GM19099 (cell line): ENCODE measurements around the gene CHST8.

Experiments
- POLR2A ChIP-seq: IDR thresholded peaks from 3 replicates; pipeline ENCODE4 v1.6.1; 2011; ENCODE audit warnings: low read depth; ENCODE audit not compliant: insufficient read length; ENCODE audit errors: extremely low read depth

The CHST8 gene

DNA sequence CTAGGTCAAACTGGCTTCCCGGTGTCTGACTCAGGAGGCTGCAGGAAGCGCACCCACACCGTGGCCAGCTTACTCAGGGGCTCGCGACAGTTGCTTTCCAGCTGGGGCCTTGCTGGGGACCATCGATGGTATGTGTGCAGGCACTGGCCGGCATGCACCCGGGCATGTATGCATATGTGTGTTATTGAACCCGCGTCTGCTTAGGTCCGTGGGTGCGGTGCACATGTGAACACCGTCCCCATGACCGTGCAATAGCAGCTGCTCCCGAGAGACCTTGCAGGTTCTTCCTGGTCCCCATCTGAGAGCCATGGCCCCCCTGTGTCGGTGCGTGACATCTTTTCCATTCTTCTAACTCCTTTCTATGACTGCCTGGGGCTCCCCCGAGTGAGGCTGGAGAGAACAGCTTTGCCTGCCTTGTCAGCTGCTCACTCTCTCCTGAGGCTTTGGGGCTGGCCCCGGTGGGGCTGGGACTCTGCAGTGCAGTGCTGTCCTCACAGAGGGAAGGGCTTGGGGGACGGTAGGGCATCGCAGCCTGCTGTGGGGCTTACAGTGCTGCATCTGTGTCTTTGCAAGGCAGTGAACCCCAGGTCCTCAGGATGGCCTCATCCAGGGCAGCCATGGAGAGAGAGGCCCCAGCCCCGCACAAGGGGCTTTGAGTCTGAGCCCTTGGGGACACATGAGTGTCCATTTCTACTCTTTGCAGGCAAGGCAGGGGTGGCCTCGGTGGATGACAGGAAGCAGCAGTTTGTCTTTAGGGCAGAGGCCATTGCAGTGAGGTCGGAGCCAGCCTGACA is 65.1 kb downstream of the CHST8 start:
- no peak for TF ChIP-seq POLR2A

DNA sequence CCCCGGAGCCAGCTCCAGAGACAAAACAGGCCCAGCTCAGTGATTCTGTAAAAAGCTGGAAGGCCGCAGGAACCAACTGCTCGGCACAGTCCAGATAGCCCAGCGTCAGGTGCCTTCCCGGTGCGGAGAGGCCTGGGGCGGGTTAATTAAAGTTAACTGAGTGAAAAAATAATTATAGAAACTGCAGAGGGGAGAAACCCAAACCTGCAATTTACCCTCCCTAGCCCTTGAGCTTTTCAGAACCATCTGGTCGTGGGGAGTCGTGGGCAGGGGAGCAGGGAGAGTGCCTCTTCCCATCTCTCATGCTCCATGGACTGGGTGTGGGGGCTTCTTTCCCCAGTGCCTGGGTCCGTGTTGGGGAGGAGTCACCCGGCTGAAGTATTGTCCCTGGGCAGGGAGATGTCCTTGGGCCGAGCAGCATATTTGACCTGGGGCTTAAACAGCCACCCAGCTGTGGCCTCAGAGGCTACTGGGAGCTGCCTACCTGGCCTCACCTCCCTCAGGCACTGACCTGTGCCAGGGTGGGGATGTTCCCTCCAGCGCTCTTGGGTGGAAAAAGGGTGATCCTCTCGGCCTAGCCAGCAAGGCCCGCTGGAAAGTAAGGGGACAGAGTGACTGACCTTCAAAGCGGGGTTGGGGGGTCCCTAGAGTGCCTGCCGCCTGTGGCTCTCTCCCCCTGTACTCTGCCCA is 65.9 kb downstream of the CHST8 start:
- TF ChIP-seq POLR2A = no peak

GRCh38 chr19:33688171-33688992 is 66.6 kb downstream of the CHST8 start:
- TF ChIP-seq POLR2A = no peak

- TF ChIP-seq POLR2A = no peak
Observed at GRCh38 chr19:33689138-33689746, 67.5 kb downstream of the CHST8 start.

GRCh38 chr19:33689868-33690267 is 68.1 kb downstream of the CHST8 start:
- TF ChIP-seq POLR2A = no peak

DNA sequence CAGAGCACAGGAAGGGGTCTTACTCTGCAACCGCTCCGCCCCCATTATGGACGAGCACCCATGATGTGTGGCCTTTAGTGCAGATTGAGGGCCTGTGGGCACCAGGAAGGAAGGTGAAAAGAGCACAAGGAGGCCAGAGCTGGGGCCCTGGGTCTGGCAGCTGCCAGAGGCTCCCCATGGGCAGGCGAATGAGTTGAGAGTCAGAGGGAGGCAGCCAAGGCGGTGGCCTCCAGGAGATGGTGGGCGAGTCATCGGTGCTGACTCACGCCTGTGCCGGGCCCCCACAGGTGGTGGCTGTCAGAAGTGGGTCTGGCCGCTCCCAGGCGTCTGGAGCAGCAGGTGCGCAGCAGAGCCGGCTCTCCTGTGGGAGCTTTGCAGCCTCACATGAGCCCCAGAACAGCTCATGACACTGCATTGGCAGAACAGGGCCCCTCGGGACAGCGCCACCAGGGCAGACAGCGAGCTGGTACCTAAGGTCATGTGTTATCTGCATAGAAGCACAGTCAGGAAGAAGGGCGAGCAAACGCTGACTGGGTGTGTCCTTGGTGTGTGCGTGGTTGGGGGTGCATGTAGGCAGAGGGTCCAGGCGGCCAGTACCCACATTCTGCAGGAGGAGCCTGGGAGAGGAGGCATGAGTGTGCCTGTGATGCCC is 68.8 kb downstream of the CHST8 start:
- TF ChIP-seq POLR2A = no peak

- no peak for TF ChIP-seq POLR2A
Observed at GRCh38 chr19:33691030-33691427, 69.3 kb downstream of the CHST8 start.

- TF ChIP-seq POLR2A = no peak
Observed at GRCh38 chr19:33691736-33692135, 70.0 kb downstream of the CHST8 start.

DNA sequence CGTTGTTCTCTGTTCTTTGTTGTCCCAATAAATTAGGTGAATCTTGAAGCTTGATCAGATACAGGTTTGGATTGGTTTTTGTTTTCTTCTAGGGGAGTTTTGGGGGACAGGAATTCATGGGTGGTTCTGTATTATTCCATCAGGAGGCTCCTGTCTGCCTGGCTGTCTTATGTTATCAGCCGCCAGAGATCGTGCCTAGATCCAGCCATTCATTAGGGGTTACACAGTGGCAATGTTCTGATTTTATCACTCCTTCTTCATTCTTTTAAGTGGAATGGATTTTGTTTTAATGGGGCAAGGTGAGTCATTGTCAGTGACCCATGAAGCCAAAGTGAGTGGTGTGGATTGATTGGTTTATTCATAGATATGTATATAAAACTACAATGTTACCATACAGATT is 71.9 kb downstream of the CHST8 start:
- TF ChIP-seq POLR2A = no peak

DNA sequence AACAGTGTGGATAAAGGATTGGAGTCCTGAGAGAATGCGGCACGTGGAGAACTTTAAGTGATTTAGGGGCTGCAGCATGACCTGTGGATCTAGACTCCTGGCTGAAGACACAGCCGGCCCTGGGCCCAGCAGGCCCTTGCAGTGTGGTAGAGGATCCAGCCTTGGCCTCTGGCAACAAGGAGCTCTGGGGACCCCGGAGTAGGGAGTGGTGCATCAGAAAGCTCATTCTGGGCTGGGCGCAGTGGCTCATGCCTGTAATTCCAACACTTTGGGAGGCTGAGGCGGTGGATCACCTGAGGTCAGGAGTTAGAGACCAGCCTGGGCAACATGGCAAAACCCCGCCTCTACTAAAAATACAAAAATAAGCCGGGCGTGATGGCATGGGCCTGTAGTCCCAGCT is 76.0 kb downstream of the CHST8 start:
- TF ChIP-seq POLR2A = no peak

GRCh38 chr19:33698576-33699435 is 77.1 kb downstream of the CHST8 start:
- TF ChIP-seq POLR2A = no peak

DNA sequence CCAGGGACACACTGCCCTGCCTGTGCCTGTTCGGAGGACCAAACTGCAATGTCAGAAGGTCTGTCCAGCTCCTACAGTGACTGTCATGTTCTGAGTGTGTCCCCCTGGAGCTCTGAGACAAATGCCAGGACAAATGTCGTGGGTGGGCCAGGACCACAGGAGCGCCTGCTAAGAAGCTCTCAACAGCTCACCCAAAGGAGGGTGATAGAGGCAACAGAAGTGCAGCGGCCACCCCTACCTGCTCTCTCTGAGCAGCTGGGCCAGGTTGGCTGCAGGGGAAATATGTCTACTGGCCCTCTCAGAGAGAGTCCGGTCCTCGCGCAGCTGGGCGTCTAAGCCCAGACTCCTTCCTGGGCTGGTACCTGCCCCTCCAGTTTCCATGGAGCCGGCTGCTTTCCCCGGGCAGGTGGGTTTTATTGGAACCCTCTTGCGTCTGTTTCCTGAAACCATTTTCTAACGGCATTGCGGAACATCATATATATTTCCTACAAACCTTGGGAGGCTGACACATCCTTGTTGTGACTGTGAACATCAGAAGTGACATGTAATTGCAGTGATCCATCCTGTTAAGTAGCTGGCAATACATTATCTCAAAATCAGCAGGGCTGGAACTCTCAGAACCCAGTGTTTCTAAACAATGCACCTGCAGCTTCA is 78.1 kb downstream of the CHST8 start:
- no peak for TF ChIP-seq POLR2A

- TF ChIP-seq POLR2A = no peak
Observed at GRCh38 chr19:33700408-33701013, 78.8 kb downstream of the CHST8 start.
